Loucy (cell line): ENCODE results near the gene SDC3.

Experiments used
- H2AFZ ChIP-seq: fragments of 200-600 bp; sonication (generic); 2 replicates; pipeline ENCODE4 v1.6.0; 2016; ENCODE audit warnings: antibody characterized with exemption, mild to moderate bottlenecking, low read length, moderate library complexity
- H3F3A ChIP-seq: fragments of 200-600 bp; 2 replicates; pipeline ENCODE4 v1.6.0; 2016; ENCODE audit warnings: antibody characterized with exemption, low read depth, mild to moderate bottlenecking
- H3K27me3 ChIP-seq: fragments of 200-600 bp; sonication (generic); 2 replicates; pipeline ENCODE4 v1.6.1; 2014; ENCODE audit warnings: low read length, mild to moderate bottlenecking; ENCODE audit not compliant: insufficient read depth, poor library complexity, severe bottlenecking
- H3K36me3 ChIP-seq: fragments of 200-600 bp; sonication (generic); 2 replicates; pipeline ENCODE4 v1.6.1; 2016; ENCODE audit warnings: low read length; ENCODE audit not compliant: insufficient read depth
- H3K4me1 ChIP-seq: fragments of 200-600 bp; sonication (generic); 2 replicates; pipeline ENCODE4 v1.5.1; 2014; ENCODE audit warnings: low read length, mild to moderate bottlenecking; ENCODE audit not compliant: insufficient read depth, poor library complexity, severe bottlenecking
- H3K4me2 ChIP-seq: fragments of 200-600 bp; sonication (generic); 2 replicates; pipeline ENCODE4 v1.6.0; 2014; ENCODE audit warnings: antibody characterized with exemption, low read length, low read depth, mild to moderate bottlenecking; ENCODE audit not compliant: poor library complexity, severe bottlenecking
- H3K4me3 ChIP-seq: fragments of 200-600 bp; sonication (generic); 2 replicates; pipeline ENCODE4 v1.5.1; 2014; ENCODE audit warnings: low read length, mild to moderate bottlenecking, mixed read lengths; ENCODE audit not compliant: poor library complexity, severe bottlenecking
- H3K79me2 ChIP-seq: fragments of 200-600 bp; sonication (generic); 2 replicates; pipeline ENCODE4 v1.6.1; 2014; ENCODE audit warnings: low read length; ENCODE audit not compliant: insufficient read depth
- H3K9ac ChIP-seq: fragments of 200-600 bp; sonication (generic); 2 replicates; pipeline ENCODE4 v1.6.0; 2014; ENCODE audit warnings: mild to moderate bottlenecking, low read depth, low read length, moderate library complexity; ENCODE audit not compliant: poor library complexity, severe bottlenecking
- H3K9me2 ChIP-seq: fragments of 200-600 bp; sonication (generic); replicated peaks from 2 replicates; pipeline ENCODE4 v1.6.1; 2016; ENCODE audit warnings: low read depth, low read length, mixed read lengths
- H3K9me3 ChIP-seq: fragments of 200-600 bp; sonication (generic); 2 replicates; pipeline ENCODE4 v1.6.1; 2014; ENCODE audit warnings: mild to moderate bottlenecking, antibody characterized with exemption, low read length, low read depth; ENCODE audit not compliant: insufficient read depth
- H4K20me1 ChIP-seq: fragments of 200-600 bp; sonication (generic); 2 replicates; pipeline ENCODE4 v1.6.0; 2014; ENCODE audit warnings: antibody characterized with exemption, low read length, mild to moderate bottlenecking; ENCODE audit not compliant: insufficient read depth, poor library complexity, severe bottlenecking
- CTCF ChIP-seq: fragments of 200-600 bp; sonication (generic); conservative IDR thresholded peaks from 2 replicates; pipeline ENCODE4 v1.5.1; 2014; ENCODE audit warnings: mild to moderate bottlenecking, antibody characterized with exemption, low read length
- EZH2phosphoT487 ChIP-seq: fragments of 200-600 bp; IDR thresholded peaks from 2 replicates; pipeline ENCODE4 v1.6.1; 2018; ENCODE audit warnings: antibody characterized with exemption, mild to moderate bottlenecking, moderate library complexity, borderline replicate concordance

Gene SDC3

GRCh38 chr1:30892671-30893073, 15.9 kb downstream of the SDC3 start:
- no peaks in the 10 kb centered on the region for H3K9me2 ChIP-seq
- peaks cover 7% of the 10 kb centered on the region for H3K27me3 ChIP-seq
- H4K20me1 ChIP-seq = no peaks in the 10 kb centered on the region
- H3K4me3 ChIP-seq = no peak overlapping the region
- no peaks in the 10 kb centered on the region for H3F3A ChIP-seq
- TF ChIP-seq EZH2phosphoT487 (no peak), CTCF (no peak)
- no peak overlapping the region for H3K4me2 ChIP-seq
- H3K4me1 ChIP-seq = no peaks in the 10 kb centered on the region
- no peak overlapping the region for H2AFZ ChIP-seq
- no peaks in the 10 kb centered on the region for H3K79me2 ChIP-seq
- no peaks in the 10 kb centered on the region for H3K36me3 ChIP-seq
- H3K9ac ChIP-seq = no peak overlapping the region
- no peaks in the 10 kb centered on the region for H3K9me3 ChIP-seq

- H3K27me3 ChIP-seq = peaks cover 3% of the 10 kb centered on the region
- no peak overlapping the region for H3K4me2 ChIP-seq
- no peak overlapping the region for H3K9ac ChIP-seq
- no peaks in the 10 kb centered on the region for H3K36me3 ChIP-seq
- no peak overlapping the region for H3K4me3 ChIP-seq
- TF ChIP-seq EZH2phosphoT487 (no peak), CTCF (no peak)
- H2AFZ ChIP-seq = no peak overlapping the region
- no peaks in the 10 kb centered on the region for H3F3A ChIP-seq
- no peaks in the 10 kb centered on the region for H3K9me2 ChIP-seq
- no peaks in the 10 kb centered on the region for H3K79me2 ChIP-seq
- no peaks in the 10 kb centered on the region for H4K20me1 ChIP-seq
- no peaks in the 10 kb centered on the region for H3K9me3 ChIP-seq
- H3K4me1 ChIP-seq = no peaks in the 10 kb centered on the region
Measured at GRCh38 chr1:30891227-30891552, 17.4 kb downstream of the SDC3 start.

GRCh38 chr1:30890502-30891226, 17.9 kb downstream of the SDC3 start:
- no peak overlapping the region for H3K4me2 ChIP-seq
- H3K9ac ChIP-seq = no peak overlapping the region

More at GRCh38 chr1:30890502-30891226, 17.9 kb downstream of the SDC3 start:
- TF ChIP-seq CTCF (no peak), EZH2phosphoT487 (no peak)
- Histone ChIP-seq H3K4me1 (no peaks in the 10 kb centered on the region), H3F3A (no peaks in the 10 kb centered on the region), H3K27me3 (no peaks in the 10 kb centered on the region), H3K9me3 (no peaks in the 10 kb centered on the region), H4K20me1 (no peaks in the 10 kb centered on the region), H3K36me3 (no peaks in the 10 kb centered on the region), H3K9me2 (no peaks in the 10 kb centered on the region), H3K4me3 (no peak overlapping the region), H2AFZ (no peak overlapping the region), H3K79me2 (no peaks in the 10 kb centered on the region)
